ENCODE results near the gene TAP2. TPM values are rescaled to one million over a fixed set of nuclear protein-coding genes. Genes with fewer than 3 reads are reported as not detected.

Gene TAP2
- total and polyA plus RNA-seq, 3 experiments from 2014 or later: 35.8 to 228 (median 221) TPM

DNA sequence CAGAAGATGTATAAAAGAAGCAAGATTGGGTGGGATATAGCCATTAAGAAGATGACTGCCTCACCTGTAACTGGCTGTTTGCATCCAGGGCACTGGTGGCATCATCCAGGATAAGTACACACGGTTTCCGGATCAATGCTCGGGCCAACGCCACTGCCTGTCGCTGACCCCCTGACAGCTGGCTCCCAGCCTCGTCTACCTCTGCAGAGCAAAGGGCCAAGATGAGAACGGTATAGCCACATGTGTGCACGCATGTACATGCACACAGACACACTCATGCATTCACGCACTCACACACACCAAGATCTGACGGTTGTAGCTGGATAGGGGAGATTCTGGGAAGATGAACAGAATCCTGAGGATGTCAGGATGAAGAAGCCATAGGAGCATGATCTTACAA, 8.5 kb upstream of the TAP2 start:
- peak overlapping the region; percentile 56 to 99 (median 77) for H3K4me3 Mint-ChIP-seq
- peaks cover 0 to 3% of the 10 kb centered on the region in 2 donors for H3K27me3 Mint-ChIP-seq
- Histone ChIP-seq H3K4me3 (ENCODE audit: low read length) (peak overlapping the region; percentile 20), H3K27ac (ENCODE audit: low read depth, low read length) (no peak overlapping the region), H3K36me3 (ENCODE audit: insufficient read depth, low read length) (peaks cover 68% of the 10 kb centered on the region), H3K4me1 (ENCODE audit: insufficient read depth, low read length) (peaks cover 76% of the 10 kb centered on the region), H3K27me3 (ENCODE audit: insufficient read depth, low read length, poor library complexity, severe bottlenecking) (no peaks in the 10 kb centered on the region), H3K9me3 (ENCODE audit: low read length) (no peaks in the 10 kb centered on the region)
- DNase-seq: no peak
- H3K4me1 Mint-ChIP-seq: peaks cover 73 to 82% (median 80%) of the 10 kb centered on the region in 3 donors
- ChIA-PET POLR2A (interaction anchor here (3.4 to 10.1 kb wide), 2 partner anchors 8 to 125 kb away, joined by 85 to 350 read pairs; partner anchors contain the start of genes PSMB9 and TAP1), CTCF (interaction anchor here (1.0 to 10.6 kb wide), 5 partner anchors 7 to 122 kb away, joined by 4 to 190 read pairs (median 10); partner anchors contain the start of genes BRD2, PSMB9, TAP1 and TAP2)
- H3K36me3 Mint-ChIP-seq: peaks cover 53 to 97% (median 61%) of the 10 kb centered on the region in 3 donors
- no peaks in the 10 kb centered on the region for H3K9me3 Mint-ChIP-seq
- peak overlapping the region; percentile 52 to 100 (median 98) for H3K27ac Mint-ChIP-seq

- DNase-seq: peak in 4 of 5 donors; percentile 34 to 66 (median 54)
- Histone ChIP-seq H3K27ac (ENCODE audit: low read depth, low read length) (peak overlapping the region; percentile 99), H3K36me3 (ENCODE audit: insufficient read depth, low read length) (peaks cover 64% of the 10 kb centered on the region), H3K27me3 (ENCODE audit: insufficient read depth, low read length, poor library complexity, severe bottlenecking) (no peaks in the 10 kb centered on the region), H3K4me1 (ENCODE audit: insufficient read depth, low read length) (peaks cover 76% of the 10 kb centered on the region), H3K9me3 (ENCODE audit: low read length) (no peaks in the 10 kb centered on the region), H3K4me3 (ENCODE audit: low read length) (peak overlapping the region; percentile 99)
- Mint-ChIP-seq H3K27ac (peak overlapping the region; percentile 96 to 100 (median 100)), H3K4me1 (peaks cover 73 to 82% (median 80%) of the 10 kb centered on the region in 3 donors), H3K27me3 (peaks cover 0 to 3% of the 10 kb centered on the region in 2 donors), H3K9me3 (no peaks in the 10 kb centered on the region), H3K4me3 (peak overlapping the region; percentile 94 to 99 (median 97)), H3K36me3 (peaks cover 54 to 97% (median 56%) of the 10 kb centered on the region in 3 donors)
- ChIA-PET CTCF (interaction anchor here (1.1 to 10.6 kb wide), 12 partner anchors 9 to 432 kb away, joined by 3 to 190 read pairs (median 8); partner anchors contain the start of genes B3GALT4, BRD2, HLA-DMA and PSMB9), POLR2A (interaction anchor here (0.9 to 10.1 kb wide), 6 partner anchors 10 to 174 kb away, joined by 3 to 350 read pairs (median 12); partner anchors contain the start of genes PSMB9 and TAP1)
These were observed 6.9 kb upstream of the TAP2 start for GRCh38 chr6:32845384-32845884.

- Mint-ChIP-seq H3K27me3 (peaks cover 0 to 3% of the 10 kb centered on the region in 2 donors), H3K27ac (peak overlapping the region; percentile 96 to 100 (median 100)), H3K4me1 (peaks cover 73 to 82% (median 80%) of the 10 kb centered on the region in 3 donors), H3K36me3 (peaks cover 51 to 97% (median 57%) of the 10 kb centered on the region in 3 donors), H3K9me3 (no peaks in the 10 kb centered on the region), H3K4me3 (peak overlapping the region; percentile 94 to 99 (median 97))
- DNase-seq: no peak
- Histone ChIP-seq H3K9me3 (ENCODE audit: low read length) (no peaks in the 10 kb centered on the region), H3K27ac (ENCODE audit: low read depth, low read length) (peak overlapping the region; percentile 99), H3K36me3 (ENCODE audit: insufficient read depth, low read length) (peaks cover 59% of the 10 kb centered on the region), H3K27me3 (ENCODE audit: insufficient read depth, low read length, poor library complexity, severe bottlenecking) (no peaks in the 10 kb centered on the region), H3K4me3 (ENCODE audit: low read length) (peak overlapping the region; percentile 99), H3K4me1 (ENCODE audit: insufficient read depth, low read length) (peaks cover 76% of the 10 kb centered on the region)
- ChIA-PET POLR2A (interaction anchor here (0.5 to 10.1 kb wide), 11 partner anchors 10 to 1382 kb away, joined by 3 to 350 read pairs (median 4); partner anchors contain the start of genes BRD2, HLA-DPB1, PSMB9 and TAP1), CTCF (interaction anchor here (0.6 to 10.6 kb wide), 13 partner anchors 10 to 432 kb away, joined by 3 to 190 read pairs (median 8); partner anchors contain the start of genes B3GALT4, BRD2, HLA-DMA and PSMB9)
These were observed 6.4 kb upstream of the TAP2 start for GRCh38 chr6:32844839-32845383.

- Histone ChIP-seq H3K9me3 (ENCODE audit: low read length) (no peaks in the 10 kb centered on the region), H3K36me3 (ENCODE audit: insufficient read depth, low read length) (peaks cover 56% of the 10 kb centered on the region), H3K4me1 (ENCODE audit: insufficient read depth, low read length) (peaks cover 78% of the 10 kb centered on the region), H3K4me3 (ENCODE audit: low read length) (peak within 1 kb of the TSS; percentile 99), H3K27me3 (ENCODE audit: insufficient read depth, low read length, poor library complexity, severe bottlenecking) (no peaks in the 10 kb centered on the region), H3K27ac (ENCODE audit: low read depth, low read length) (peak within 1 kb of the TSS; percentile 99)
- ChIA-PET POLR2A (interaction anchor here (0.5 to 10.1 kb wide), 10 partner anchors 11 to 1382 kb away, joined by 3 to 350 read pairs (median 3); partner anchors contain the start of genes BRD2, HLA-DPB1, PSMB9 and TAP1), CTCF (interaction anchor here (0.6 to 10.6 kb wide), 11 partner anchors 10 to 433 kb away, joined by 3 to 190 read pairs (median 9); partner anchors contain the start of genes B3GALT4, BRD2, HLA-DMA and PSMB9)
- Mint-ChIP-seq H3K36me3 (peaks cover 51 to 93% (median 53%) of the 10 kb centered on the region in 3 donors), H3K9me3 (no peaks in the 10 kb centered on the region), H3K27me3 (peaks cover 0 to 3% of the 10 kb centered on the region in 2 donors), H3K4me3 (peak within 1 kb of the TSS; percentile 94 to 99 (median 97)), H3K27ac (peak within 1 kb of the TSS; percentile 96 to 100 (median 100)), H3K4me1 (peaks cover 76 to 83% (median 82%) of the 10 kb centered on the region in 3 donors)
- peak; percentile 93 to 99 (median 97) for DNase-seq
These were observed 5.7 kb upstream of the TAP2 start, which contains the start of gene PSMB8 for GRCh38 chr6:32843979-32844838. Gene PSMB8, minus strand, starts transcription at chr6:32844047. Its CDS starts 51 bp downstream, at chr6:32843996.

DNA sequence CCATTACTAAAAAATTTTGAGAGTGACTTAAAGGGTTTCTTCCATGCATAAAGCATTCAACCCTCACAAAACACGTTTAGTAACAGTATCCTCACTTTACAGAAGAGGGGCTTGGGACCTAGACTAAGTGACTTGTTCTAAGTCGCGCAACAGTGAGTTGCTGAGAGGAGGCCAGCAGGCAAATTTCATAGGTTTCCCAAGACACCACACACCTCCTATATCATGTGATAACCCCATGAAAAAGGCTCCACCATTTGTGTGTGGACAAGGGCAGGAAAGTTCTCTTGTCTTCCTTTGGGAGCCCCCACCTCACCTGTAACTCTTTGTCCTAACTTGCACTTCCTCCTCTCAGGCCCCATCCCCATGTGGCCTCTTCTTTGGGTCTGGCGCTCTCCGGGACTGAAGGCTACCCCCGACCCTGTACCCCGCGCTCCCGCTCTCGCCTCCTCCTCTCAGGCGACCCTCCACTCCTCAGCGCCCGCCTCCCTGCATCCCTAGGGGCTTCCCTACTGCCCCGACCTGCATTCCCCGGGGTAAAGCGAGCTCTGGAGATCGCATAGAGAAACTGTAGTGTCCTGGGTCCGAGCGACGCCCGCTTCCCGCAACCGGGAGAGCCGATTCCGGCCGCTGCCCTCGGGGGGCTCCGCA, 4.9 kb upstream of the TAP2 start:
- H3K4me1 Mint-ChIP-seq: peaks cover 72 to 81% (median 80%) of the 10 kb centered on the region in 3 donors
- H3K36me3 Mint-ChIP-seq: peaks cover 43 to 88% (median 45%) of the 10 kb centered on the region in 3 donors
- H3K9me3 Mint-ChIP-seq: no peaks in the 10 kb centered on the region
- Histone ChIP-seq H3K36me3 (ENCODE audit: insufficient read depth, low read length) (peaks cover 49% of the 10 kb centered on the region), H3K27ac (ENCODE audit: low read depth, low read length) (peak overlapping the region; percentile 99), H3K9me3 (ENCODE audit: low read length) (no peaks in the 10 kb centered on the region), H3K4me3 (ENCODE audit: low read length) (peak overlapping the region; percentile 99), H3K4me1 (ENCODE audit: insufficient read depth, low read length) (peaks cover 75% of the 10 kb centered on the region), H3K27me3 (ENCODE audit: insufficient read depth, low read length, poor library complexity, severe bottlenecking) (no peaks in the 10 kb centered on the region)
- H3K27ac Mint-ChIP-seq: peak overlapping the region; percentile 96 to 100 (median 100)
- DNase-seq: no peak
- POLR2A ChIA-PET: interaction anchor here (0.9 to 10.1 kb wide), 6 partner anchors 12 to 648 kb away, joined by 3 to 350 read pairs (median 14); partner anchors contain the start of genes PSMB9 and TAP1
- peaks cover 0 to 3% of the 10 kb centered on the region in 2 donors for H3K27me3 Mint-ChIP-seq
- CTCF ChIA-PET: interaction anchor here (1.4 to 10.6 kb wide), 5 partner anchors 11 to 141 kb away, joined by 4 to 295 read pairs (median 113); partner anchors contain the start of genes PSMB9 and TAP1
- peak overlapping the region; percentile 94 to 99 (median 97) for H3K4me3 Mint-ChIP-seq

GRCh38 chr6:32842690-32843089, 4.2 kb upstream of the TAP2 start:
- Histone ChIP-seq H3K36me3 (ENCODE audit: insufficient read depth, low read length) (peaks cover 41% of the 10 kb centered on the region), H3K27ac (ENCODE audit: low read depth, low read length) (peak overlapping the region; percentile 99), H3K27me3 (ENCODE audit: insufficient read depth, low read length, poor library complexity, severe bottlenecking) (no peaks in the 10 kb centered on the region), H3K4me3 (ENCODE audit: low read length) (peak overlapping the region; percentile 99), H3K4me1 (ENCODE audit: insufficient read depth, low read length) (peaks cover 72% of the 10 kb centered on the region), H3K9me3 (ENCODE audit: low read length) (no peaks in the 10 kb centered on the region)
- Mint-ChIP-seq H3K36me3 (peaks cover 36 to 84% (median 38%) of the 10 kb centered on the region in 3 donors), H3K27me3 (peaks cover 0 to 3% of the 10 kb centered on the region in 2 donors), H3K4me1 (peaks cover 65 to 74% (median 73%) of the 10 kb centered on the region in 3 donors), H3K4me3 (peak overlapping the region; percentile 94 to 99 (median 97)), H3K9me3 (no peaks in the 10 kb centered on the region), H3K27ac (peak overlapping the region; percentile 31 to 100 (median 100))
- ChIA-PET POLR2A (interaction anchor here (0.5 to 10.1 kb wide), 3 partner anchors 12 to 1385 kb away, joined by 3 to 350 read pairs (median 9); partner anchors contain the start of genes PSMB9 and TAP1), CTCF (interaction anchor here (1.2 to 10.6 kb wide), 4 partner anchors 8 to 26 kb away, joined by 3 to 295 read pairs (median 97); partner anchors contain the start of genes PSMB9 and TAP1)
- DNase-seq: no peak

Measured in CD8-positive, alpha-beta memory T cell (primary cell).